ENCODE data around the gene NTRK1. TPM values are rescaled to one million over a fixed set of nuclear protein-coding genes. Genes with fewer than 3 reads are reported as not detected.

NTRK1 gene
- total RNA-seq, 2 donors from 2014 or later = 0.56 to 1.1 TPM

GRCh38 chr1:156858959-156859522 is 1.6 kb upstream of the NTRK1 start, which contains the start of gene INSRR:
TSS of gene INSRR (minus strand) at chr1:156859117. CDS start at chr1:156858621, 496 bp downstream.
- peaks cover 43% of the 10 kb centered on the region for H3K27me3 ChIP-seq
- H3K27ac ChIP-seq = no peak within 1 kb of the TSS
- DNase-seq = no peak
- H3K9ac ChIP-seq (ENCODE audit: low read depth in 2 of 2, low read length in 2 of 2) = no peak within 1 kb of the TSS
- H3K4me3 ChIP-seq = peak within 1 kb of the TSS; percentile 27
- H3K9me3 ChIP-seq = no peaks in the 10 kb centered on the region
- no peak for TF ChIP-seq CTCF (IDR thresholded peaks at IDR 0.05)
- no peaks in the 10 kb centered on the region for H3K36me3 ChIP-seq
- intact Hi-C loops (cut with DNase I) = no loop called here
- peaks cover 7% of the 10 kb centered on the region for H3K4me1 ChIP-seq

DNA sequence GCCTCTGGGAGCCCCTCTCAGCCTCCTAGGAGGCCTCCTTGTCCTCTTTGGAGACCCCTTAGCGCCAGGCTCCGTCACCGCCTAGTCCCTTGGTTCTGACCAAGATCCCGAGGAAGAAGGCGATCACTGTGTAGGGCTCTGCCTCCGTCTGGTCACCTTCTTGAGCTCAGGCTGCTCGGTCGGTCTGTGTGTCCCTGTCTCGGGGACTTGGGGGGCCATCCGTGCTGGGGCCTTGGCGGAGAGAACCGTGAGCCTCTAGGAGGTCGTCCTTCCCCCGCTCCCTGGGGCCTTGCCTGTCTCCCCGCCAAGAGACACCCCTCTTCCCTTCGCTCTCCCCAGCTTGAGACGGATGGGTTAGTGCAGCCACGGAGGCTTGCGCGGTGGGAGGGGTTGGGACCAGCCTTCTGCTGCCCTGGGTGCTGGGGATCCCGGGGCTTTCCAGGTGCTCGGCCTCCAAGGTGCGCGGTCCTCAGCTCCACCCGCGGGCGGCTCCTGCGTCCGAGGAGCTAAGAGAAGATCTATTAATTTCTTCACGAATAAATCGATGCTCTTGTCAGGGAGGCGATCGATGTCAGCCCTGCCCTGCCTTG is 1.0 kb upstream of the NTRK1 start:
- no peak for TF ChIP-seq CTCF (IDR thresholded peaks at IDR 0.05)
- peak overlapping the region; percentile 27 for H3K4me3 ChIP-seq
- H3K36me3 ChIP-seq = no peaks in the 10 kb centered on the region
- H3K27ac ChIP-seq = no peak overlapping the region
- no peak for DNase-seq
- no peaks in the 10 kb centered on the region for H3K9me3 ChIP-seq
- peaks cover 7% of the 10 kb centered on the region for H3K4me1 ChIP-seq
- H3K27me3 ChIP-seq = peaks cover 43% of the 10 kb centered on the region
- intact Hi-C loops (cut with DNase I) = loop anchor here (10.0 kb wide), 1 partner anchor 235 kb away; no protein-coding TSS in a partner anchor
- H3K9ac ChIP-seq (ENCODE audit: low read depth in 2 of 2, low read length in 2 of 2) = no peak overlapping the region

DNA sequence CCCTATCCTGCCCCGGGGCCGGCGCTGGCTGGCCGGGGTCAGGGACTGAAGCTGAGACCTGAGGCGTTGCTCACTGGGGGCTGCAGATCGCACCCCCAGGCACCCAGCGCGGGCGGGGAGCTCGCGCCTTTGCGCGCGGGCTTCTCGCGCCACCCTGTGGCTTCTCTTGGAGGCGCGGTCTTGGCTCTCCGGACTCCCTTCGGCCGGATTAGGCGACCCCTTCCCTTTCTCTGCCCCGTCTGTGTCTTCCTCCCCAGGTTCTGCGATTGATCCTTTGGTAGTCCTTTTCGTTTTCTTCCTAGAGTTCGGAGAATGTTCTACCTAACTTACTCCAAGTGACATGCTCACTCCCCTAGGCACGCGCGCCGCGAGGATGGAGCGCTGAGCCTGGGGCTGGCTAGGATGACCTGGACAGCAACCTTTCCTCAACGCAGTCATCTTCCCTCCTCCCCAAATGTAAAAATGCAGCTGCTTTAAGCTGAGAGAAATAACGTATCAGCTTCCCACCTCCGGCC is 495 bp upstream of the NTRK1 start:
- H3K27me3 ChIP-seq = peaks cover 43% of the 10 kb centered on the region
- DNase-seq = peak; percentile 49
- TF ChIP-seq CTCF (IDR thresholded peaks at IDR 0.05) = peak; percentile 86
- H3K4me1 ChIP-seq = peaks cover 7% of the 10 kb centered on the region
- H3K36me3 ChIP-seq = no peaks in the 10 kb centered on the region
- peak overlapping the region; percentile 27 for H3K4me3 ChIP-seq
- no peak overlapping the region for H3K27ac ChIP-seq
- intact Hi-C loops (cut with DNase I) = loop anchor here (10.0 kb wide), 1 partner anchor 235 kb away; no protein-coding TSS in a partner anchor
- H3K9me3 ChIP-seq = no peaks in the 10 kb centered on the region
- no peak overlapping the region for H3K9ac ChIP-seq (ENCODE audit: low read depth in 2 of 2, low read length in 2 of 2)

- H3K4me1 ChIP-seq = peaks cover 7% of the 10 kb centered on the region
- H3K4me3 ChIP-seq = no peak overlapping the region
- intact Hi-C loops (cut with DNase I) = loop anchor here (10.0 kb wide), 1 partner anchor 238 kb away; no protein-coding TSS in a partner anchor
- no peak for TF ChIP-seq CTCF (IDR thresholded peaks at IDR 0.05)
- no peak for DNase-seq
- peaks cover 40% of the 10 kb centered on the region for H3K27me3 ChIP-seq
- H3K9ac ChIP-seq (ENCODE audit: low read depth in 2 of 2, low read length in 2 of 2) = no peak overlapping the region
- no peaks in the 10 kb centered on the region for H3K9me3 ChIP-seq
- no peaks in the 10 kb centered on the region for H3K36me3 ChIP-seq
- H3K27ac ChIP-seq = no peak overlapping the region
These were observed 1.9 kb downstream of the NTRK1 start for GRCh38 chr1:156862584-156862983.

- intact Hi-C loops (cut with DNase I) = loop anchor here (10.0 kb wide), 1 partner anchor 238 kb away; no protein-coding TSS in a partner anchor
- H3K27me3 ChIP-seq = peaks cover 38% of the 10 kb centered on the region
- no peak for TF ChIP-seq CTCF (IDR thresholded peaks at IDR 0.05)
These were observed 2.4 kb downstream of the NTRK1 start for GRCh38 chr1:156862997-156863599.

More at GRCh38 chr1:156862997-156863599, 2.4 kb downstream of the NTRK1 start:
- Histone ChIP-seq H3K27ac (no peak overlapping the region), H3K9me3 (no peaks in the 10 kb centered on the region), H3K4me1 (peaks cover 7% of the 10 kb centered on the region), H3K4me3 (no peak overlapping the region), H3K9ac (ENCODE audit: low read depth in 2 of 2, low read length in 2 of 2) (no peak overlapping the region), H3K36me3 (no peaks in the 10 kb centered on the region)
- DNase-seq = no peak

All from colonic mucosa (tissue), 4 donors.